ENCODE measurements around the gene EEF2KMT. TPM values are rescaled to one million over a fixed set of nuclear protein-coding genes. Genes with fewer than 3 reads are reported as not detected.
"Not testable (repeated sequence)": the region's sequence is repeated elsewhere in the genome, so short reads cannot be mapped to it uniquely, and the experiment has no call there.

Gene EEF2KMT
- total RNA-seq, 1 donor from 2014 or later = 9.4 TPM

GRCh38 chr16:5045499-5046115 lies 52.0 kb downstream of the EEF2KMT start:
- no peak overlapping the region for H3K4me3 ChIP-seq (ENCODE audit: low read depth, low read length)
- no peak for TF ChIP-seq CTCF (conservative IDR thresholded peaks at IDR 0.05; ENCODE audit: low read depth, low read length)
- DNase-seq (ENCODE audit: low read depth) = no peak

GRCh38 chr16:5044581-5044980 lies 53.0 kb downstream of the EEF2KMT start:
- DNase-seq (ENCODE audit: low read depth); H3K4me3 ChIP-seq (ENCODE audit: low read depth, low read length): not testable (repeated sequence)

- TF ChIP-seq CTCF (conservative IDR thresholded peaks at IDR 0.05; ENCODE audit: low read depth, low read length) = no peak
These were observed 53.5 kb downstream of the EEF2KMT start for GRCh38 chr16:5044011-5044540.

GRCh38 chr16:5042574-5043171 lies 54.9 kb downstream of the EEF2KMT start:
- DNase-seq (ENCODE audit: low read depth) = no peak
- no peak overlapping the region for H3K4me3 ChIP-seq (ENCODE audit: low read depth, low read length)
- TF ChIP-seq CTCF (conservative IDR thresholded peaks at IDR 0.05; ENCODE audit: low read depth, low read length) = no peak

More at GRCh38 chr16:5044011-5044540, 53.5 kb downstream of the EEF2KMT start:
- no peak for DNase-seq (ENCODE audit: low read depth)
- H3K4me3 ChIP-seq (ENCODE audit: low read depth, low read length) = no peak overlapping the region

GRCh38 chr16:5041600-5042133 lies 55.9 kb downstream of the EEF2KMT start:
- DNase-seq (ENCODE audit: low read depth) = no peak
- TF ChIP-seq CTCF (conservative IDR thresholded peaks at IDR 0.05; ENCODE audit: low read depth, low read length) = no peak
- H3K4me3 ChIP-seq (ENCODE audit: low read depth, low read length) = no peak overlapping the region

- TF ChIP-seq CTCF (conservative IDR thresholded peaks at IDR 0.05; ENCODE audit: low read depth, low read length) = no peak
- DNase-seq (ENCODE audit: low read depth) = no peak
These were observed 57.1 kb downstream of the EEF2KMT start for GRCh38 chr16:5040451-5040850.

GRCh38 chr16:5036228-5037156 lies 61.1 kb downstream of the EEF2KMT start:
- DNase-seq (ENCODE audit: low read depth) = no peak
- no peak for TF ChIP-seq CTCF (conservative IDR thresholded peaks at IDR 0.05; ENCODE audit: low read depth, low read length)
- no peak overlapping the region for H3K4me3 ChIP-seq (ENCODE audit: low read depth, low read length)

More at GRCh38 chr16:5040451-5040850, 57.1 kb downstream of the EEF2KMT start:
- no peak overlapping the region for H3K4me3 ChIP-seq (ENCODE audit: low read depth, low read length)

Measured in epithelial cell of proximal tubule (primary cell).